HUES64 (cell line): ENCODE results near the gene COL13A1.
A peak's percentile ranks its signal among the peaks of the same experiment; 100 is the strongest.

Experiments used
- H3K27ac ChIP-seq: 2 replicates; pipeline ENCODE4 v1.7.0; 2013; ENCODE audit warnings: low read depth, low read length, inconsistent platforms
- H3K27me3 ChIP-seq: 2 replicates; pipeline ENCODE4 v1.6.1; 2013; ENCODE audit warnings: mild to moderate bottlenecking, low read length; ENCODE audit not compliant: insufficient read depth
- H3K36me3 ChIP-seq: 2 replicates; pipeline ENCODE4 v1.6.1; 2013; ENCODE audit warnings: mild to moderate bottlenecking, low read length; ENCODE audit not compliant: insufficient read depth
- H3K4me1 ChIP-seq: 2 replicates; pipeline ENCODE4 v1.6.1; 2013; ENCODE audit warnings: mild to moderate bottlenecking, low read length, moderate library complexity; ENCODE audit not compliant: insufficient read depth
- H3K4me3 ChIP-seq: 2 replicates; pipeline ENCODE4 v1.5.1; 2013; ENCODE audit warnings: mild to moderate bottlenecking, low read length, moderate library complexity
- H3K9ac ChIP-seq: 2 replicates; pipeline ENCODE4 v1.6.1; 2013; ENCODE audit warnings: mild to moderate bottlenecking, low read depth, low read length
- H3K9me3 ChIP-seq: 2 replicates; pipeline ENCODE4 v1.6.1; 2013; ENCODE audit warnings: low read depth, low read length; ENCODE audit not compliant: insufficient read depth
- WGBS: fragments of 150-250, 120-280 bp; methylation state at CpG from one replicate; pipeline ENCODE4 v1.1.7; 2013; ENCODE audit warnings: missing lambda C conversion rate; 5-methylcytosine and 5-hydroxymethylcytosine counted together

COL13A1 gene

DNA sequence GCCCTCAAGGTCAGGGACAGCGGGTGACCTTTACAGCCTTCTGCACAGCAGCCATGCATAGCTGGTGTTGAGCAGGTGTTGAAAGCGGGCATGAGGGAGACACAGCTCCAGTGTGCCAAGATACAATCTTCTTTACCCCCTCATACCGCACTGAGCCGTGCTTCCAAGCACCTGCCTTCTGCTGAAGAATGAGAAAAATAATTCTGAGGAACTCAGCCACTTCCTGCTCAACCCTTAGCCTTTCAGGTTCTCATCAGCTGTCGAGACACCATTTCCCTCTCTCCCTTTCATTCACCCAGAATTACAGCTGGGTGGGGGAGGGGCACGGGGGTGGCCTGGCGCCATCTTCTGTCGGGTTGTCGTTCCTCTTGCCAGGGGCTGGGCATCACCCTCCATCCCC, 58.6 kb downstream of the COL13A1 start:
- Histone ChIP-seq H3K27ac (no peak overlapping the region), H3K27me3 (no peaks in the 10 kb centered on the region), H3K36me3 (no peaks in the 10 kb centered on the region), H3K9ac (no peak overlapping the region), H3K9me3 (no peaks in the 10 kb centered on the region), H3K4me1 (peaks cover 3% of the 10 kb centered on the region; the same call in 1 of the 2 replicates), H3K4me3 (no peak overlapping the region)
- WGBS: 56% methylated on average over 9 of the region's 9 CpGs

DNA sequence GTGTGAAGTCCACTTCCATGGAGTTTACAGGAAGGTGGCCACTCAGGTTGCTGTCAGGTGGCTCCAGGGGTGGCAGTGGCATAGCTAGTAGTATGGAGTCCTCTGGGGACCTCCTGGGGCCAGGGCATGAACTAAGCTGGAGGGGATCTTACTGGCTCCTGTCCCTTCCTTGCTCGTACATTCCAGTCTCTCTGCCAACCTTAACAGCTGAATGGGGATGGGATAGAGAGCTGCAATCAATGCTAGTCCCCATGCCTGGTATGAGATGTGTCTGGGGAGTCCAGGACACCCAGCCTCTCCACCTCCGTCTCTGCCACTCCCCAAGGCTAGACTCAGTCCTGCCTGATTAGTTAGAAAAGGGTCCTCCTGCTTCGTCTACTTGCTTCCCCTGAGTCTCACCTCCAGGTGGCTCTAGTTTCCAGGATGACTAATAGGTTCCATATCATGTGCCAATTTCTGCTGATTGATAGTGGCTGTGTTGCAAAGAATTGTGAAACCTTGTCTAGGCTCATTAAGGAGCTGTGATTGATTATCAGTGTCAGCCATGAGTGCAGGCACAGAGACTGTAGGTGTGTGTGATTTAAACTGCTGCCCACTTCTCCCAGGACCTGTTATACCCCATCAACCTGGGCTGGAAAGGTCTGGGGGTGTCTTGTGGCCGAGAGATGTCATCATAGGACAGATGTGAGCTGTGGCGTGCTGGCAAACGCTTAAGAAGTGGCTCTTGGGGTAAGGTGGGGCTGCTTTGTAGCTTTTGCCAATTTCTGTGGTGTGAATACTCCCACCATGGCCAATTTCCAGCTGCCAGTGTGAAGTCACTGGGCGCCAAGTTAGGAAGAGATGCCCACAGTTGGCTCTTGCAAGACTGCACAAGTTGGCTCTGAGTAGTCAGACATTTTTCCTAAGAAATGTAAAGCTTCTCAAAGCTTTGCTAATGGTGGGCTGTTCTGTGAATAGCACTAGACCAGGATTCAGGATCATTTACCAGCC, 59.8 kb downstream of the COL13A1 start:
- Histone ChIP-seq H3K4me3 (no peak overlapping the region), H3K4me1 (peaks cover 12% of the 10 kb centered on the region), H3K27me3 (no peaks in the 10 kb centered on the region), H3K9ac (no peak overlapping the region), H3K27ac (no peak overlapping the region), H3K9me3 (no peaks in the 10 kb centered on the region), H3K36me3 (no peaks in the 10 kb centered on the region)
- 62% methylated on average over 7 of the region's 7 CpGs for WGBS

- H3K9ac ChIP-seq: no peak overlapping the region
- H3K27ac ChIP-seq: no peak overlapping the region
- H3K9me3 ChIP-seq: no peaks in the 10 kb centered on the region
- WGBS: 93% methylated on average over 16 of the region's 16 CpGs
- peaks cover 25% of the 10 kb centered on the region for H3K4me1 ChIP-seq
- H3K4me3 ChIP-seq: no peak overlapping the region
- H3K27me3 ChIP-seq: no peaks in the 10 kb centered on the region
- no peaks in the 10 kb centered on the region for H3K36me3 ChIP-seq
Measured at GRCh38 chr10:69862882-69863530, 61.3 kb downstream of the COL13A1 start.

DNA sequence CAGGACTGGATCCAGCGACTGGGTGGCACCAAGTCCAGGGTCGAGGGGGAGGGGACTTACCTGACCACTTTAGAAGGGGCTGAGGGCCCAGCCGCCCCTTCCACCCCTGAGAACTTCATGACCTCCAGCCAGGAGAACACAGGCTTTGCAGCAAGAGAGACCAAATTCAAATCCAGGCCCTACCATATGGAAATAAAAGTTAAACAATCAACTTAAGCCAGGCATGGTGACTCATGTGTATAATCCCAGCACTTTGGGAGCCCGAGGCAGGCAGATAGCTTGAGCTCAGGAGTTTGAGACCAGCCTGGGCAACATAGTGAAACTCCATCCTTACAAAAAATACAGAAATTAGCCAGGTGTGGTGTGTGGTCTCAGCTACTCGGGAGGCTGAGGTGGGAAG, 61.9 kb downstream of the COL13A1 start:
- no peak overlapping the region for H3K27ac ChIP-seq

DNA sequence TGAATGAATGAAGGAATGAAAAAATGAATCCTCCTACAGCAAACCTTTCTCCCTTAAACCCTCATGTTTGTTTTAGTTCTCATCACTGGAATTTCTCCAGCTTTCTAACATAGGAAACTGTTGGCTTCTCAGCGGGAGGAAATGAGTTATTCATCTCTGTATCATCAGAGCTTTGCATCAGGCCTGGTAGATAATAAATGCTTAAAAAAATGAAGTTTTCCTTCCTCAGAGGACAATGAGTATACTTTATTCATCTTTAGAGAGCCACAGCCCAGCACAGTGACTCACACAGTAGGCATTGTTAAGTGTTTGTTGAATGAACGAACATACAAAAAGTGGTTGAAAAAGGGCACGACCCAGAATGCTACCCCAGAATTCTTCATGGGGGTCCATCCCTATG, 62.6 kb downstream of the COL13A1 start:
- Histone ChIP-seq H3K36me3 (no peaks in the 10 kb centered on the region), H3K27ac (no peak overlapping the region), H3K4me1 (peaks cover 37% of the 10 kb centered on the region), H3K9me3 (no peaks in the 10 kb centered on the region), H3K9ac (no peak overlapping the region), H3K4me3 (no peak overlapping the region), H3K27me3 (no peaks in the 10 kb centered on the region)
- WGBS: 59% methylated on average over 2 of the region's 3 CpGs

More for the DNA sequence above, 61.9 kb downstream of the COL13A1 start:
- H3K27me3 ChIP-seq: no peaks in the 10 kb centered on the region
- no peak overlapping the region for H3K9ac ChIP-seq
- no peak overlapping the region for H3K4me3 ChIP-seq
- H3K36me3 ChIP-seq: no peaks in the 10 kb centered on the region
- H3K4me1 ChIP-seq: peaks cover 31% of the 10 kb centered on the region
- WGBS: 85% methylated on average over 5 of the region's 5 CpGs
- no peaks in the 10 kb centered on the region for H3K9me3 ChIP-seq

GRCh38 chr10:69865450-69865849, 63.7 kb downstream of the COL13A1 start:
- Histone ChIP-seq H3K9ac (no peak overlapping the region), H3K27me3 (no peaks in the 10 kb centered on the region), H3K9me3 (no peaks in the 10 kb centered on the region), H3K4me3 (no peak overlapping the region), H3K4me1 (peaks cover 34% of the 10 kb centered on the region), H3K36me3 (no peaks in the 10 kb centered on the region), H3K27ac (no peak overlapping the region)
- WGBS: 91% methylated on average over 1 of the region's 1 CpG

DNA sequence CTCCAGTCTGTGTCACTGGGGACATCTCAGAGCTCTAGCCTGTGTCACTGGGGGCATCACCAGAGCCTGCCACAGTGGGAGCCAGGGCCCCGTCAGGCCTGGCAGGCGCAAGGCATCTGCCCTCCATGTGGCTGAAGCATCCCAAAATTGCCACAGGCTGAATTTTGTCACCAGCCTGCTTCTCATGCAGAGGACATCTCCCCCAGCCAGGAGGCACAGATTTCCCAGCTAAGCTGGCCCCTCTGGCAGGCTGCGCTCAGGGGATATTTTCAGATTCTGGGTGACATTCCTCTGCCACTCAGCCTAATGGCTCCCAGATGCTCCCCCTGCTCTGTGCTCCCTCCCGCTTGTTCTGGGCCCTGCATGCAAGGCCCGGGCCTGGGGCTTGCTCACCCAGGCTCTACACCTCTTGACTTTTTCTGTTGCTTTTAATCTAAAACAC, 64.6 kb downstream of the COL13A1 start:
- Histone ChIP-seq H3K27ac (peak overlapping the region; percentile 82), H3K9ac (no peak overlapping the region), H3K4me3 (no peak overlapping the region)

GRCh38 chr10:69866688-69867461, 65.2 kb downstream of the COL13A1 start:
- H3K27ac ChIP-seq: peak overlapping the region; percentile 82
- WGBS: 20% methylated on average over 27 of the region's 28 CpGs
- H3K9ac ChIP-seq: peak overlapping the region; percentile 11; the same call in 1 of the 2 replicates
- H3K36me3 ChIP-seq: no peaks in the 10 kb centered on the region
- H3K9me3 ChIP-seq: no peaks in the 10 kb centered on the region
- no peaks in the 10 kb centered on the region for H3K27me3 ChIP-seq
- H3K4me1 ChIP-seq: peaks cover 40% of the 10 kb centered on the region
- no peak overlapping the region for H3K4me3 ChIP-seq

More for the DNA sequence above, 64.6 kb downstream of the COL13A1 start:
- Histone ChIP-seq H3K4me1 (peaks cover 39% of the 10 kb centered on the region), H3K36me3 (no peaks in the 10 kb centered on the region), H3K27me3 (no peaks in the 10 kb centered on the region), H3K9me3 (no peaks in the 10 kb centered on the region)
- 72% methylated on average over 5 of the region's 5 CpGs for WGBS

- WGBS: 28% methylated on average over 13 of the region's 13 CpGs
- Histone ChIP-seq H3K27ac (peak overlapping the region; percentile 90), H3K4me3 (no peak overlapping the region), H3K36me3 (no peaks in the 10 kb centered on the region), H3K4me1 (peaks cover 42% of the 10 kb centered on the region), H3K9ac (peak overlapping the region; percentile 11; the same call in 1 of the 2 replicates), H3K9me3 (no peaks in the 10 kb centered on the region), H3K27me3 (no peaks in the 10 kb centered on the region)
Measured at GRCh38 chr10:69867699-69868558, 66.2 kb downstream of the COL13A1 start.

DNA sequence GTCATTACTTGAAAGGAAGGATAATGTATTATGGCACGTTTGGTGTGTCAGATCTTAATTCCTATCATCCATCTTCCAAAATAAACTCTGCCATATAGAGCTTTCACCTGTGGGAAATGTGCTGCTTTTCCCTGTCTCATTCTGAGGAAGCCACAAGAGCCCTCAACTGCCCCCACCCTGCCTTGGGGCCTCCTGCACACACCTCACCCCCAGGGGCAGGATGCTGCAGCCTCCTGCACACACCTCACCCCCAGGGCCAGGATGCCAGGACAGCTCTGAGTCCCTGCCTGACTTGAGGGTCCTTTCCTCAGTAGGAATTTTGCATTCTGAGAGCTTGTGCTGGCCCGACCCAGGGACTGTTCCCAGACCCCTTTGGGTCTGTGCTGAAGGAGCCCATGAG, 67.1 kb downstream of the COL13A1 start:
- no peaks in the 10 kb centered on the region for H3K36me3 ChIP-seq
- no peak overlapping the region for H3K4me3 ChIP-seq
- WGBS: 73% methylated on average over 2 of the region's 2 CpGs
- H3K27ac ChIP-seq: no peak overlapping the region; the same call in 1 of the 2 replicates
- H3K4me1 ChIP-seq: peaks cover 51% of the 10 kb centered on the region
- no peak overlapping the region for H3K9ac ChIP-seq
- H3K27me3 ChIP-seq: no peaks in the 10 kb centered on the region
- H3K9me3 ChIP-seq: no peaks in the 10 kb centered on the region
